Transverse colon (tissue), 4 donors: Measurements from ENCODE around the gene CACNA1S.

Experiments
- CTCF ChIP-seq, 5 experiments: fragments of 200-600 bp in 3 of 5; fragments of 450-650 bp in 2 of 5; sonication (generic) in 3 of 5; IDR thresholded peaks; 1 replicate in 2 of 5; 2 replicates in 3 of 5; pipeline ENCODE4 v1.5.1; 2016 to 2017; ENCODE audit warnings: antibody characterized with exemption in 5 of 5, inconsistent platforms in 3 of 5, mild to moderate bottlenecking in 2 of 5, moderate library complexity in 1 of 5
- POLR2AphosphoS5 ChIP-seq, 3 donors: sonication (generic); formaldehyde crosslinking; IDR thresholded peaks; one replicate each; pipeline ENCODE4 v1.6.1; 2016; ENCODE audit warnings: antibody characterized with exemption in 3 of 3

- TF ChIP-seq CTCF (IDR thresholded peaks at IDR 0.05) (no peak), POLR2AphosphoS5 (IDR thresholded peaks at IDR 0.05) (no peak)
Observed at GRCh38 chr1:201111156-201111555, 1.1 kb downstream of the CACNA1S start.
